T-helper 17 cell (primary cell): Measurements from ENCODE around the gene TMEM100. TPM values are rescaled to one million over a fixed set of nuclear protein-coding genes. Genes with fewer than 3 reads are reported as not detected.
A peak's percentile ranks its signal among the peaks of the same experiment; 100 is the strongest.

Experiments
- ATAC-seq: fragments of 150-1000 bp; cut with Tn5 transposase; 2 replicates; pipeline ENCODE4 v1.10.0; 2021; ENCODE audit warnings: mild to moderate bottlenecking, moderate library complexity
- DNase-seq, 3 donors: peaks; one replicate each; pipeline versions ENCODE4 v3.0.0 to v3.0.0-alpha.2; 2020 to 2021
- H3K9me3 ChIP-seq: one replicate; pipeline ENCODE4 v1.7.0; 2013; ENCODE audit warnings: low read length, mild to moderate bottlenecking; ENCODE audit not compliant: control insufficient read depth, poor library complexity, severe bottlenecking
- H3K27ac Mint-ChIP-seq: one replicate; pipeline ENCODE4 v1.8.0; 2022; ENCODE audit warnings: mild to moderate bottlenecking, moderate library complexity, mixed read lengths
- H3K27me3 Mint-ChIP-seq: one replicate; pipeline ENCODE4 v1.8.0; 2022; ENCODE audit warnings: mixed read lengths
- H3K36me3 Mint-ChIP-seq: one replicate; pipeline ENCODE4 v1.8.0; 2022; ENCODE audit warnings: low read depth, mixed read lengths
- H3K4me1 Mint-ChIP-seq: one replicate; pipeline ENCODE4 v1.8.0; 2022; ENCODE audit warnings: mild to moderate bottlenecking, mixed read lengths
- H3K4me3 Mint-ChIP-seq: one replicate; pipeline ENCODE4 v1.8.0; 2022; ENCODE audit warnings: mild to moderate bottlenecking, moderate library complexity, mixed read lengths
- total RNA-seq, 4 donors: library from RNA in 2 of 4; stranded (reverse) in 2 of 4; gene quantifications; one replicate each; pipeline ENCODE4 v1.2.3 and lab custom pipeline; 2022 to 2026

The TMEM100 gene
- total RNA-seq, 2 donors from 2014 or later = not detected

- no peaks in the 10 kb centered on the region for H3K9me3 ChIP-seq
- no peak for DNase-seq
- Mint-ChIP-seq H3K27me3 (peaks cover 35% of the 10 kb centered on the region), H3K27ac (no peak overlapping the region), H3K4me1 (peaks cover 8% of the 10 kb centered on the region), H3K36me3 (peaks cover 3% of the 10 kb centered on the region), H3K4me3 (no peak overlapping the region)
- no peak for ATAC-seq
These were observed 15.4 kb upstream of the TMEM100 start for GRCh38 chr17:55737976-55738501.

- ATAC-seq (peak; percentile 49), DNase-seq (no peak)
- H3K4me3 Mint-ChIP-seq = no peak overlapping the region
- no peaks in the 10 kb centered on the region for H3K9me3 ChIP-seq
- H3K27ac Mint-ChIP-seq = no peak overlapping the region
- H3K27me3 Mint-ChIP-seq = peaks cover 42% of the 10 kb centered on the region
- H3K36me3 Mint-ChIP-seq = peaks cover 3% of the 10 kb centered on the region
- H3K4me1 Mint-ChIP-seq = peaks cover 10% of the 10 kb centered on the region
These were observed 13.2 kb upstream of the TMEM100 start for GRCh38 chr17:55735731-55736405.

- peaks cover 10% of the 10 kb centered on the region for H3K4me1 Mint-ChIP-seq
- no peaks in the 10 kb centered on the region for H3K9me3 ChIP-seq
- peaks cover 35% of the 10 kb centered on the region for H3K27me3 Mint-ChIP-seq
- ATAC-seq = no peak
- H3K4me3 Mint-ChIP-seq = no peak overlapping the region
- H3K27ac Mint-ChIP-seq = no peak overlapping the region
- no peak for DNase-seq
- H3K36me3 Mint-ChIP-seq = peaks cover 3% of the 10 kb centered on the region
These were observed 11.6 kb upstream of the TMEM100 start for GRCh38 chr17:55734128-55734781.

- no peak for ATAC-seq
- Mint-ChIP-seq H3K27ac (no peak overlapping the region), H3K4me3 (no peak overlapping the region), H3K36me3 (peaks cover 3% of the 10 kb centered on the region), H3K27me3 (peaks cover 56% of the 10 kb centered on the region), H3K4me1 (peaks cover 10% of the 10 kb centered on the region)
- DNase-seq = no peak
- H3K9me3 ChIP-seq = no peaks in the 10 kb centered on the region
These were observed 9.1 kb upstream of the TMEM100 start for GRCh38 chr17:55731586-55732250.

- Mint-ChIP-seq H3K4me1 (peaks cover 10% of the 10 kb centered on the region), H3K36me3 (peaks cover 3% of the 10 kb centered on the region), H3K27me3 (peaks cover 63% of the 10 kb centered on the region), H3K27ac (no peak overlapping the region), H3K4me3 (no peak overlapping the region)
- no peaks in the 10 kb centered on the region for H3K9me3 ChIP-seq
- DNase-seq (no peak), ATAC-seq (no peak)
These were observed 8.1 kb upstream of the TMEM100 start for GRCh38 chr17:55730808-55731207.

- H3K27me3 Mint-ChIP-seq = peaks cover 67% of the 10 kb centered on the region
- no peak overlapping the region for H3K27ac Mint-ChIP-seq
- H3K9me3 ChIP-seq = no peaks in the 10 kb centered on the region
- no peak overlapping the region for H3K4me3 Mint-ChIP-seq
- peaks cover 10% of the 10 kb centered on the region for H3K4me1 Mint-ChIP-seq
- no peak for ATAC-seq
- peaks cover 3% of the 10 kb centered on the region for H3K36me3 Mint-ChIP-seq
- DNase-seq = no peak
These were observed 7.7 kb upstream of the TMEM100 start for GRCh38 chr17:55730380-55730779.

- DNase-seq (no peak), ATAC-seq (no peak)
- no peaks in the 10 kb centered on the region for H3K9me3 ChIP-seq
- H3K4me3 Mint-ChIP-seq = no peak overlapping the region
- H3K27ac Mint-ChIP-seq = no peak overlapping the region
- H3K4me1 Mint-ChIP-seq = peaks cover 10% of the 10 kb centered on the region
- peaks cover 75% of the 10 kb centered on the region for H3K27me3 Mint-ChIP-seq
- peaks cover 3% of the 10 kb centered on the region for H3K36me3 Mint-ChIP-seq
These were observed 6.8 kb upstream of the TMEM100 start for GRCh38 chr17:55729484-55729883.

GRCh38 chr17:55728833-55729232, 6.2 kb upstream of the TMEM100 start:
- no peaks in the 10 kb centered on the region for H3K9me3 ChIP-seq
- DNase-seq (no peak), ATAC-seq (no peak)
- H3K4me1 Mint-ChIP-seq = peaks cover 4% of the 10 kb centered on the region
- H3K27me3 Mint-ChIP-seq = peaks cover 74% of the 10 kb centered on the region
- H3K27ac Mint-ChIP-seq = no peak overlapping the region
- no peak overlapping the region for H3K4me3 Mint-ChIP-seq
- no peaks in the 10 kb centered on the region for H3K36me3 Mint-ChIP-seq

GRCh38 chr17:55728361-55728760, 5.7 kb upstream of the TMEM100 start:
- ATAC-seq = no peak
- Mint-ChIP-seq H3K4me3 (no peak overlapping the region), H3K27ac (no peak overlapping the region), H3K4me1 (peaks cover 2% of the 10 kb centered on the region), H3K36me3 (no peaks in the 10 kb centered on the region), H3K27me3 (peaks cover 74% of the 10 kb centered on the region)
- H3K9me3 ChIP-seq = no peaks in the 10 kb centered on the region
- no peak for DNase-seq

- H3K4me3 Mint-ChIP-seq = no peak overlapping the region
- peaks cover under 1% of the 10 kb centered on the region for H3K4me1 Mint-ChIP-seq
- no peaks in the 10 kb centered on the region for H3K36me3 Mint-ChIP-seq
- H3K27ac Mint-ChIP-seq = no peak overlapping the region
- no peaks in the 10 kb centered on the region for H3K9me3 ChIP-seq
- peaks cover 74% of the 10 kb centered on the region for H3K27me3 Mint-ChIP-seq
- DNase-seq (no peak), ATAC-seq (no peak)
These were observed 5.3 kb upstream of the TMEM100 start for GRCh38 chr17:55727920-55728319.

- peaks cover 2% of the 10 kb centered on the region for H3K4me1 Mint-ChIP-seq
- DNase-seq = no peak
- no peaks in the 10 kb centered on the region for H3K9me3 ChIP-seq
- H3K27ac Mint-ChIP-seq = no peak overlapping the region
- no peak for ATAC-seq
- no peaks in the 10 kb centered on the region for H3K36me3 Mint-ChIP-seq
- peaks cover 75% of the 10 kb centered on the region for H3K27me3 Mint-ChIP-seq
- no peak overlapping the region for H3K4me3 Mint-ChIP-seq
These were observed 4.6 kb upstream of the TMEM100 start for GRCh38 chr17:55727275-55727674.

GRCh38 chr17:55726440-55726839, 3.8 kb upstream of the TMEM100 start:
- DNase-seq = no peak
- H3K27me3 Mint-ChIP-seq = peaks cover 74% of the 10 kb centered on the region
- no peak overlapping the region for H3K4me3 Mint-ChIP-seq
- no peaks in the 10 kb centered on the region for H3K36me3 Mint-ChIP-seq
- peaks cover 2% of the 10 kb centered on the region for H3K4me1 Mint-ChIP-seq
- H3K27ac Mint-ChIP-seq = no peak overlapping the region
- H3K9me3 ChIP-seq = no peaks in the 10 kb centered on the region
- no peak for ATAC-seq

GRCh38 chr17:55723488-55723848, 804 bp upstream of the TMEM100 start:
- DNase-seq = no peak
- Mint-ChIP-seq H3K36me3 (no peaks in the 10 kb centered on the region), H3K4me1 (peaks cover 5% of the 10 kb centered on the region), H3K27ac (no peak overlapping the region), H3K4me3 (no peak overlapping the region), H3K27me3 (peaks cover 87% of the 10 kb centered on the region)
- H3K9me3 ChIP-seq = no peaks in the 10 kb centered on the region
- ATAC-seq = no peak
